ENCODE data around the gene FREM2. TPM values are rescaled to one million over a fixed set of nuclear protein-coding genes. Genes with fewer than 3 reads are reported as not detected.

The FREM2 gene
- total and polyA plus RNA-seq, 2 of the 4 experiments (the other 2 are of a cell fraction) = not detected

- Histone ChIP-seq H2AK5ac (ENCODE audit: low read depth, low read length) (no peak overlapping the region), H3K9me1 (ENCODE audit: insufficient read depth, low read length) (no peaks in the 10 kb centered on the region), H3K4me1 (ENCODE audit: control insufficient read depth, insufficient read depth, low read length) (no peaks in the 10 kb centered on the region), H3K27me3 (ENCODE audit: control insufficient read depth, insufficient read depth, low read length) (no peaks in the 10 kb centered on the region), H2BK20ac (ENCODE audit: low read depth, low read length) (no peak overlapping the region), H2BK120ac (ENCODE audit: low read depth, low read length) (no peak overlapping the region), H3K14ac (replicated peaks; ENCODE audit: low read depth, low read length) (no peak overlapping the region), H3K4me2 (ENCODE audit: low read depth, low read length) (no peak overlapping the region), H3K79me1 (ENCODE audit: low read depth in 1 of 2, low read length in 2 of 2) (no peaks in the 10 kb centered on the region), H4K20me1 (ENCODE audit: insufficient read depth, low read length) (no peaks in the 10 kb centered on the region), H3K18ac (ENCODE audit: low read depth, low read length) (no peak overlapping the region), H4K8ac (ENCODE audit: low read depth in 2 of 2, low read length in 2 of 2) (no peak overlapping the region), H3K9me3 (ENCODE audit: control insufficient read depth, insufficient read depth, low read length) (no peaks in the 10 kb centered on the region), H4K5ac (ENCODE audit: low read depth, low read length) (no peak overlapping the region), H3K4me3 (ENCODE audit: insufficient read depth, low read depth, low read length) (no peak overlapping the region), H4K91ac (ENCODE audit: insufficient read depth, low read depth, low read length) (no peak overlapping the region), H2AK9ac (replicated peaks; ENCODE audit: low read depth, low read length, poor library complexity) (no peak overlapping the region), H3K23ac (ENCODE audit: low read depth, low read length) (no peak overlapping the region), H2AFZ (replicated peaks; ENCODE audit: low read length, poor library complexity) (no peak overlapping the region), H3K56ac (ENCODE audit: extremely low read depth, insufficient read depth, low read length) (no peak overlapping the region), H3K36me3 (ENCODE audit: control insufficient read depth, insufficient read depth, low read length) (no peaks in the 10 kb centered on the region), H3K9ac (ENCODE audit: low read depth, low read length) (no peak overlapping the region), H3K27ac (ENCODE audit: insufficient read depth, low read length) (no peak overlapping the region), H2BK5ac (ENCODE audit: low read depth, low read length, poor library complexity, severe bottlenecking) (no peak overlapping the region), H3K4ac (ENCODE audit: low read depth, low read length) (no peak overlapping the region), H2BK15ac (ENCODE audit: low read depth, low read length) (no peak overlapping the region)
- no peak for TF ChIP-seq MAZ (IDR thresholded peaks at IDR 0.05; ENCODE audit: borderline replicate concordance, low read depth, low read length)
- no peak for TF ChIP-seq CHD1 (IDR thresholded peaks at IDR 0.05; ENCODE audit: low read depth, low read length)
- TF ChIP-seq BHLHE40 (IDR thresholded peaks at IDR 0.05; ENCODE audit: low read depth, low read length) = no peak
- no peak for TF ChIP-seq RAD21 (IDR thresholded peaks at IDR 0.05; ENCODE audit: low read length)
- TF ChIP-seq MAFK (IDR thresholded peaks at IDR 0.05; ENCODE audit: low read depth, low read length) = no peak
- TF ChIP-seq CTCF (conservative IDR thresholded peaks at IDR 0.05; ENCODE audit: low read depth, low read length) = no peak
- TF ChIP-seq, protein P1, sequence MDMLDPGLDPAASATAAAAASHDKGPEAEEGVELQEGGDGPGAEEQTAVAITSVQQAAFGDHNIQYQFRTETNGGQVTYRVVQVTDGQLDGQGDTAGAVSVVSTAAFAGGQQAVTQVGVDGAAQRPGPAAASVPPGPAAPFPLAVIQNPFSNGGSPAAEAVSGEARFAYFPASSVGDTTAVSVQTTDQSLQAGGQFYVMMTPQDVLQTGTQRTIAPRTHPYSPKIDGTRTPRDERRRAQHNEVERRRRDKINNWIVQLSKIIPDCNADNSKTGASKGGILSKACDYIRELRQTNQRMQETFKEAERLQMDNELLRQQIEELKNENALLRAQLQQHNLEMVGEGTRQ (IDR thresholded peaks at IDR 0.05; ENCODE audit: low read depth, low read length) = no peak
- no peak for TF ChIP-seq ELK1 (IDR thresholded peaks at IDR 0.05; ENCODE audit: borderline replicate concordance, low read depth, low read length)
- TF ChIP-seq FOS (IDR thresholded peaks at IDR 0.05; ENCODE audit: low read depth, low read length) = no peak
- no peak for TF ChIP-seq NFE2L2 (IDR thresholded peaks at IDR 0.05; ENCODE audit: low read depth, low read length)
- no peak for TF ChIP-seq RFX5 (IDR thresholded peaks at IDR 0.05; ENCODE audit: low read depth, low read length)
- TF ChIP-seq MXI1 (IDR thresholded peaks at IDR 0.05; ENCODE audit: borderline replicate concordance, low read depth, low read length) = no peak
- BruUV-seq (replicated peaks) = no TSS peak
- ChIA-PET CTCF (no interaction called here), POLR2A (ENCODE audit: unreplicated experiment) (no interaction called here)
- dilution Hi-C loops (cut with HindIII; ENCODE audit: low sequenced_read_pairs, unreplicated experiment) = no loop called here
- WGBS, 2 experiments (ENCODE audit: extremely low coverage in 2 of 2, insufficient read length in 1 of 2) = no CpG with 5 or more reads among the region's 2 CpGs
- in situ Hi-C loops (cut with MboI; ENCODE audit: low sequenced_read_pairs) = no loop called here
- intact Hi-C loops (cut with micrococcal nuclease) = no loop called here
- ATAC-seq (ENCODE audit: low read depth) = no peak
- DNase-seq = no peak
These were observed 30.2 kb upstream of the FREM2 start for GRCh38 chr13:38656699-38657098.

Measured in IMR-90 (cell line).